ENCODE data around the gene VMO1. TPM values are rescaled to one million over a fixed set of nuclear protein-coding genes. Genes with fewer than 3 reads are reported as not detected.

VMO1 gene
- total RNA-seq, 3 donors from 2014 or later = 0.33 TPM; not detected in 2

GRCh38 chr17:4808378-4808767 is 22.2 kb upstream of the VMO1 start:
- H3K9me3 Mint-ChIP-seq = no peaks in the 10 kb centered on the region
- H3K36me3 Mint-ChIP-seq (ENCODE audit: insufficient read depth) = peaks cover 3% of the 10 kb centered on the region
- H3K4me1 Mint-ChIP-seq (ENCODE audit: low read depth) = peaks cover 12% of the 10 kb centered on the region
- ATAC-seq = no peak
- peak overlapping the region; percentile 78 for H3K4me3 Mint-ChIP-seq
- no peak for DNase-seq
- H3K27me3 Mint-ChIP-seq (ENCODE audit: low read depth) = no peaks in the 10 kb centered on the region

GRCh38 chr17:4807605-4808377 is 21.6 kb upstream of the VMO1 start:
- Mint-ChIP-seq H3K36me3 (ENCODE audit: insufficient read depth) (peaks cover 3% of the 10 kb centered on the region), H3K4me3 (peak overlapping the region; percentile 78), H3K4me1 (ENCODE audit: low read depth) (peaks cover 12% of the 10 kb centered on the region), H3K27me3 (ENCODE audit: low read depth) (no peaks in the 10 kb centered on the region), H3K9me3 (no peaks in the 10 kb centered on the region)
- no peak for ATAC-seq
- no peak for DNase-seq

- H3K36me3 Mint-ChIP-seq (ENCODE audit: insufficient read depth) = peaks cover 3% of the 10 kb centered on the region
- ATAC-seq (peak; percentile 97 to 98), DNase-seq (peak; percentile 80)
- H3K9me3 Mint-ChIP-seq = no peaks in the 10 kb centered on the region
- H3K27me3 Mint-ChIP-seq (ENCODE audit: low read depth) = no peaks in the 10 kb centered on the region
- H3K4me1 Mint-ChIP-seq (ENCODE audit: low read depth) = peaks cover 12% of the 10 kb centered on the region
- peak within 1 kb of the TSS; percentile 78 for H3K4me3 Mint-ChIP-seq
Observed at GRCh38 chr17:4806777-4807604, 20.8 kb upstream of the VMO1 start, which contains the start of gene PLD2. Gene PLD2 (plus strand): TSS chr17:4807152. CDS start chr17:4807773, 621 bp downstream.

GRCh38 chr17:4806456-4806776 is 20.3 kb upstream of the VMO1 start:
- Mint-ChIP-seq H3K27me3 (ENCODE audit: low read depth) (no peaks in the 10 kb centered on the region), H3K4me3 (peak overlapping the region; percentile 67), H3K36me3 (ENCODE audit: insufficient read depth) (peaks cover 3% of the 10 kb centered on the region), H3K9me3 (no peaks in the 10 kb centered on the region), H3K4me1 (ENCODE audit: low read depth) (peaks cover 12% of the 10 kb centered on the region)
- ATAC-seq (no peak), DNase-seq (no peak)

- Mint-ChIP-seq H3K9me3 (no peaks in the 10 kb centered on the region), H3K27me3 (ENCODE audit: low read depth) (no peaks in the 10 kb centered on the region), H3K36me3 (ENCODE audit: insufficient read depth) (peaks cover 10% of the 10 kb centered on the region), H3K4me1 (ENCODE audit: low read depth) (peaks cover 5% of the 10 kb centered on the region), H3K4me3 (no peak within 1 kb of the TSS)
- no peak for DNase-seq
- ATAC-seq = no peak
Observed at GRCh38 chr17:4802228-4802627, 16.1 kb upstream of the VMO1 start, which contains the start of gene C17orf114. Gene C17orf114 (minus strand): TSS chr17:4802328.

- DNase-seq = no peak
- Mint-ChIP-seq H3K36me3 (ENCODE audit: insufficient read depth) (peaks cover 13% of the 10 kb centered on the region), H3K4me3 (no peak overlapping the region), H3K4me1 (ENCODE audit: low read depth) (peaks cover 9% of the 10 kb centered on the region), H3K27me3 (ENCODE audit: low read depth) (no peaks in the 10 kb centered on the region), H3K9me3 (no peaks in the 10 kb centered on the region)
- no peak for ATAC-seq
Observed at GRCh38 chr17:4800462-4801196, 14.5 kb upstream of the VMO1 start.

GRCh38 chr17:4796552-4796920 is 10.4 kb upstream of the VMO1 start:
- ATAC-seq = peak; percentile 40 to 44

GRCh38 chr17:4795168-4795567 is 9.0 kb upstream of the VMO1 start:
- peaks cover 13% of the 10 kb centered on the region for H3K36me3 Mint-ChIP-seq (ENCODE audit: insufficient read depth)
- peaks cover 19% of the 10 kb centered on the region for H3K4me1 Mint-ChIP-seq (ENCODE audit: low read depth)
- H3K27me3 Mint-ChIP-seq (ENCODE audit: low read depth) = peaks cover 2% of the 10 kb centered on the region
- no peak overlapping the region for H3K4me3 Mint-ChIP-seq
- DNase-seq (no peak), ATAC-seq (no peak)
- H3K9me3 Mint-ChIP-seq = no peaks in the 10 kb centered on the region

More at GRCh38 chr17:4796552-4796920, 10.4 kb upstream of the VMO1 start:
- Mint-ChIP-seq H3K27me3 (ENCODE audit: low read depth) (peaks cover 2% of the 10 kb centered on the region), H3K9me3 (no peaks in the 10 kb centered on the region), H3K4me1 (ENCODE audit: low read depth) (peaks cover 9% of the 10 kb centered on the region), H3K4me3 (peak overlapping the region; percentile 100), H3K36me3 (ENCODE audit: insufficient read depth) (peaks cover 13% of the 10 kb centered on the region)
- DNase-seq = no peak

GRCh38 chr17:4790705-4791088 is 4.5 kb upstream of the VMO1 start:
- Mint-ChIP-seq H3K9me3 (no peaks in the 10 kb centered on the region), H3K36me3 (ENCODE audit: insufficient read depth) (no peaks in the 10 kb centered on the region), H3K4me1 (ENCODE audit: low read depth) (peaks cover 19% of the 10 kb centered on the region), H3K27me3 (ENCODE audit: low read depth) (peaks cover 25% of the 10 kb centered on the region), H3K4me3 (peak overlapping the region; percentile 88)
- ATAC-seq = no peak
- no peak for DNase-seq

GRCh38 chr17:4789951-4790704 is 4.0 kb upstream of the VMO1 start:
- Mint-ChIP-seq H3K36me3 (ENCODE audit: insufficient read depth) (no peaks in the 10 kb centered on the region), H3K9me3 (no peaks in the 10 kb centered on the region), H3K4me1 (ENCODE audit: low read depth) (peaks cover 23% of the 10 kb centered on the region), H3K27me3 (ENCODE audit: low read depth) (peaks cover 30% of the 10 kb centered on the region), H3K4me3 (peak overlapping the region; percentile 88)
- DNase-seq = peak; percentile 70
- ATAC-seq = peak; percentile 88 to 91

GRCh38 chr17:4789701-4789950 is 3.5 kb upstream of the VMO1 start:
- H3K9me3 Mint-ChIP-seq = no peaks in the 10 kb centered on the region
- peak overlapping the region; percentile 75 for H3K4me3 Mint-ChIP-seq
- H3K36me3 Mint-ChIP-seq (ENCODE audit: insufficient read depth) = no peaks in the 10 kb centered on the region
- no peak for ATAC-seq
- H3K27me3 Mint-ChIP-seq (ENCODE audit: low read depth) = peaks cover 34% of the 10 kb centered on the region
- peaks cover 23% of the 10 kb centered on the region for H3K4me1 Mint-ChIP-seq (ENCODE audit: low read depth)
- DNase-seq = no peak

GRCh38 chr17:4788807-4789700 is 2.9 kb upstream of the VMO1 start, which contains the start of gene GLTPD2:
Gene GLTPD2 (plus strand): TSS chr17:4788964. CDS start chr17:4789012, 48 bp downstream.
- H3K36me3 Mint-ChIP-seq (ENCODE audit: insufficient read depth) = no peaks in the 10 kb centered on the region
- H3K4me1 Mint-ChIP-seq (ENCODE audit: low read depth) = peaks cover 24% of the 10 kb centered on the region
- peaks cover 40% of the 10 kb centered on the region for H3K27me3 Mint-ChIP-seq (ENCODE audit: low read depth)
- DNase-seq = no peak
- H3K9me3 Mint-ChIP-seq = no peaks in the 10 kb centered on the region
- H3K4me3 Mint-ChIP-seq = peak within 1 kb of the TSS; percentile 75
- ATAC-seq = no peak

GRCh38 chr17:4788159-4788806 is 2.1 kb upstream of the VMO1 start:
- H3K4me3 Mint-ChIP-seq = peak overlapping the region; percentile 14
- H3K36me3 Mint-ChIP-seq (ENCODE audit: insufficient read depth) = no peaks in the 10 kb centered on the region
- ATAC-seq (no peak), DNase-seq (no peak)
- H3K27me3 Mint-ChIP-seq (ENCODE audit: low read depth) = peaks cover 45% of the 10 kb centered on the region
- H3K4me1 Mint-ChIP-seq (ENCODE audit: low read depth) = peaks cover 24% of the 10 kb centered on the region
- H3K9me3 Mint-ChIP-seq = no peaks in the 10 kb centered on the region
